HG03521 (cell line): ENCODE measurements around the gene ZNF559.

Experiments used
- ATAC-seq: cut with Tn5 transposase; IDR thresholded peaks from one replicate; pipeline ENCODE4 v1.9.1; 2021; ENCODE audit warnings: mild to moderate bottlenecking, moderate library complexity; ENCODE audit not compliant: unreplicated experiment

Gene ZNF559

GRCh38 chr19:9352505-9352904 is 28.5 kb downstream of the ZNF559 start:
- no peak for ATAC-seq

- ATAC-seq = no peak
These were observed 29.0 kb downstream of the ZNF559 start for GRCh38 chr19:9353011-9353410.

- no peak for ATAC-seq
These were observed 30.7 kb downstream of the ZNF559 start for GRCh38 chr19:9354651-9355050.

- no peak for ATAC-seq
These were observed 38.9 kb downstream of the ZNF559 start, which contains the start of gene ZNF177 for GRCh38 chr19:9362905-9363304. ZNF177 (plus strand) TSS chr19:9363013; CDS start chr19:9378312, 15,299 bp downstream.

- no peak for ATAC-seq
These were observed 47.0 kb downstream of the ZNF559 start for GRCh38 chr19:9370738-9371619.

GRCh38 chr19:9381361-9381785 is 57.4 kb downstream of the ZNF559 start:
- ATAC-seq = no peak
